Right lobe of liver (tissue), 6 donors: ENCODE data around the gene ZNF609. TPM values are rescaled to one million over a fixed set of nuclear protein-coding genes. Genes with fewer than 3 reads are reported as not detected.

Experiments
- ATAC-seq, 4 donors: fragments of 200-7000 bp; cut with Tn5 transposase; one replicate each; pipeline ENCODE4 v1.9.1; 2020; ENCODE audit warnings: mild to moderate bottlenecking in 4 of 4, moderate library complexity in 4 of 4
- DNase-seq, 3 donors: peaks; one replicate each; pipeline ENCODE4 v3.0.0-alpha.2; 2020
- H3K27ac ChIP-seq, 3 donors: fragments of 200-600 bp; one replicate each; pipeline ENCODE4 v1.8.0; 2022
- H3K27me3 ChIP-seq, 2 donors: fragments of 200-600 bp; one replicate each; pipeline ENCODE4 v1.8.0; 2022
- H3K36me3 ChIP-seq, 4 donors: fragments of 200-600 bp; sonication (generic) in 1 of 4; one replicate each; pipeline versions ENCODE4 v1.5.1 to v1.8.0; 2017 to 2022; ENCODE audit warnings: control low read depth in 1 of 4
- H3K4me1 ChIP-seq, 4 donors: fragments of 200-600 bp; sonication (generic) in 1 of 4; one replicate each; pipeline versions ENCODE4 v1.5.1 to v1.8.0; 2017 to 2022; ENCODE audit warnings: control low read depth in 1 of 4
- H3K4me3 ChIP-seq, 3 donors: fragments of 200-600 bp; one replicate each; pipeline ENCODE4 v1.8.0; 2022
- H3K9me3 ChIP-seq, 4 donors: fragments of 200-600 bp; sonication (generic) in 1 of 4; one replicate each; pipeline versions ENCODE4 v1.5.1 to v1.8.0; 2017 to 2022; ENCODE audit warnings: control low read depth in 1 of 4
- POLR2A ChIP-seq: fragments of 450-650 bp; IDR thresholded peaks from one replicate; pipeline ENCODE4 v1.6.1; 2017; ENCODE audit warnings: antibody characterized with exemption, mild to moderate bottlenecking
- WGBS: methylation state at CpG from one replicate; pipeline ENCODE4 v1.1.6; 2018; ENCODE audit warnings: low coverage, low lambda C conversion rate; ENCODE audit not compliant: insufficient coverage; ENCODE audit errors: missing lambda C conversion rate; 5-methylcytosine and 5-hydroxymethylcytosine counted together
- intact Hi-C, 2 donors: fragments of 100-400 bp; cut with DNase I; formaldehyde crosslinking; loops; one replicate each; pipeline versions ENCODE4 v1.11.2 to v1.14.1; 2022
- total RNA-seq, 6 experiments: library from RNA; depleted of rRNA in 2 of 6; stranded (reverse); fragments of >200 nt in 2 of 6; fragmentation: NEBNext Ultra II Directional in 3 of 6; extraction: Animal tissue kit (Norgen Biotek cat#: 25700) in 3 of 6; gene quantifications; one replicate each; pipeline versions ENCODE4 v1.1.0 to v1.2.4, GENCODE V29; 2016 to 2023
- TF ChIP-seq, protein P1 (sequence below), 4 donors: fragments of 200-600 bp in 3 of 4; fragments of 450-650 bp in 1 of 4; IDR thresholded peaks; one replicate each; pipeline versions ENCODE4 v1.5.1 to v1.8.0; 2016 to 2022; ENCODE audit warnings: antibody characterized with exemption in 4 of 4, mild to moderate bottlenecking in 2 of 4
- donor health status: DM: no; HTN: yes; CAD: no.
- donor health status: DM: no; HTN: no; CAD: no.
- donor health status: DM: no; HTN: no; CAD: no.
- donor health status: DM: no; HTN: yes; CAD: no.
- donor health status: DM: no; HTN: yes; CAD: no.

Gene ZNF609
- total RNA-seq, 6 experiments from 2014 or later: 10.7 to 16.1 (median 13.5) TPM

DNA sequence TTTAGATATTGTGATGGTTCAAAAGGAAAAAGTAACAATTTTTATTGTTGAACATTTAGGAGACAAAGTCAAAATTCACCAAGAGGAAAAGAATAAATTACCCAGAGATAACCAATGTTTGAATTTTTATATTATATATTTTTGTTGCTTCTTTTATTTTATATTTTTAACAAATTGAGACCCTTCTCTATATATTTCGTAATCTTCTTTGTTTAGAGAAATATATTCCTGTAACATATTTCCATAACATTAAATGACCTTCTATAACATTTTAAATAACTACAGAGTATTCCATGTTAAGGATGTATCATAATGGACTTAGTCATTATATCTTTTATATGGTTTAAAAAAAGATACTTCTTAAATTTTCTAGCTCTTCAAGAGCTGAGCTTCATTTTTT is 187.0 kb downstream of the ZNF609 start:
- no peaks in the 10 kb centered on the region for H3K27me3 ChIP-seq
- intact Hi-C loops: no loop called here
- WGBS: 91% methylated on average over 1 of the region's 1 CpG
- H3K9me3 ChIP-seq: no peaks in the 10 kb centered on the region
- no peak for ATAC-seq
- no peak overlapping the region for H3K4me3 ChIP-seq
- DNase-seq: no peak
- H3K27ac ChIP-seq: no peak overlapping the region
- H3K4me1 ChIP-seq: peaks cover 0 to 40% (median 16%) of the 10 kb centered on the region in 4 donors
- TF ChIP-seq, protein P1, sequence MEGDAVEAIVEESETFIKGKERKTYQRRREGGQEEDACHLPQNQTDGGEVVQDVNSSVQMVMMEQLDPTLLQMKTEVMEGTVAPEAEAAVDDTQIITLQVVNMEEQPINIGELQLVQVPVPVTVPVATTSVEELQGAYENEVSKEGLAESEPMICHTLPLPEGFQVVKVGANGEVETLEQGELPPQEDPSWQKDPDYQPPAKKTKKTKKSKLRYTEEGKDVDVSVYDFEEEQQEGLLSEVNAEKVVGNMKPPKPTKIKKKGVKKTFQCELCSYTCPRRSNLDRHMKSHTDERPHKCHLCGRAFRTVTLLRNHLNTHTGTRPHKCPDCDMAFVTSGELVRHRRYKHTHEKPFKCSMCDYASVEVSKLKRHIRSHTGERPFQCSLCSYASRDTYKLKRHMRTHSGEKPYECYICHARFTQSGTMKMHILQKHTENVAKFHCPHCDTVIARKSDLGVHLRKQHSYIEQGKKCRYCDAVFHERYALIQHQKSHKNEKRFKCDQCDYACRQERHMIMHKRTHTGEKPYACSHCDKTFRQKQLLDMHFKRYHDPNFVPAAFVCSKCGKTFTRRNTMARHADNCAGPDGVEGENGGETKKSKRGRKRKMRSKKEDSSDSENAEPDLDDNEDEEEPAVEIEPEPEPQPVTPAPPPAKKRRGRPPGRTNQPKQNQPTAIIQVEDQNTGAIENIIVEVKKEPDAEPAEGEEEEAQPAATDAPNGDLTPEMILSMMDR (IDR thresholded peaks at IDR 0.05): no peak
- TF ChIP-seq POLR2A: no peak
- H3K36me3 ChIP-seq: no peaks in the 10 kb centered on the region

DNA sequence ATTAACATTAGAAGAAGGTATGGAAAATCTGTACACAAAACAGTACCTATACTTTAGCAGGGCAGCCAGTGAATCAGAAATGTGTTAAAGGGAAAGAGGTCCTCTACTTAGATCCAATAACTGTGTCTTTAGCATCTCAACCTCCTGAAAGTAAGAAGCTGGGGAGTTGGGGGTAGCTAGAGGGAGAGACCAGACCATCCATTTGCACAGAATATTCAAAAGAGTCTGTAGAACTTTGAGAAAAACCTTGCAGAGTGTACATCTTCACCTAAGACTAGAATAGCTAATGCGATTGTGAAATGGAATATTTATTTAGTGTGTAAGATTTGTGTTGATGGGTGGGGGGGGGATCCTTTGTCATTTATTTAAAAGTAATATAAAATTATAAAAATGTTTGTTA is 190.2 kb downstream of the ZNF609 start:
- intact Hi-C loops: no loop called here
- Histone ChIP-seq H3K4me3 (no peak overlapping the region), H3K36me3 (no peaks in the 10 kb centered on the region), H3K9me3 (no peaks in the 10 kb centered on the region), H3K27ac (no peak overlapping the region), H3K4me1 (peaks cover 0 to 26% (median 10%) of the 10 kb centered on the region in 4 donors), H3K27me3 (no peaks in the 10 kb centered on the region)
- no peak for TF ChIP-seq POLR2A
- TF ChIP-seq, protein P1 (IDR thresholded peaks at IDR 0.05): no peak
- DNase-seq (no peak), ATAC-seq (no peak)
- WGBS: 43% methylated on average over 1 of the region's 1 CpG

DNA sequence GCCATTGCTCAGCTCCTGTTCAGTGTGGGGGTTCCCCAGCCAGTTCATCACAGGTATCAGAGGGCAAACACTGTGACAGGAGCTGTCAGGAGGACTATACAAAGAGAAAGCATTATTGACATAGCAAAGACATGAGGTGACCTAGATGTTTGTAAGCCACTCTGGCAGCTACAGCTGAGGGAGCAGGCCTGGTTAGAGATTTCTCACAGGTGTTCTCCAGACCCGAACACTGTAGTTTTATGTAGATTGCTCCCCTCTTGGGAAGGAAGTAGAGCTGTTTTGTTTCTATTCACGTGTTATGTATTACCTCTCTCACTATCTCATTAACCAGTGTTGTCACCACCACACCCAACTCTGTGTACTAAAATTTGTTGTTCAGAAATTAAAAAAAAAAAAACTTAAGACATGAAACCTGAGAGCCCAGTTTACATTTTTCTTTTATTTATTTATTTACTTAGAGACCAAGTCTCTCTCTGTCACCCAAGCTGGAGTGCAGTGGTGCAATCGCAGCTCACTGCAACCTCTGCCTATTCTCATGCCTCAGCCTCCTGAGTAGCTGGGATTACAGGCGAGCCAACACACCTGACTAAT is 191.3 kb downstream of the ZNF609 start:
- intact Hi-C loops: no loop called here
- TF ChIP-seq POLR2A: no peak
- TF ChIP-seq, protein P1 (IDR thresholded peaks at IDR 0.05): no peak
- no peaks in the 10 kb centered on the region for H3K27me3 ChIP-seq
- peaks cover 0 to 26% (median 10%) of the 10 kb centered on the region in 4 donors for H3K4me1 ChIP-seq
- no peak overlapping the region for H3K4me3 ChIP-seq
- 34% methylated on average over 4 of the region's 4 CpGs for WGBS
- ATAC-seq (peak; percentile 97 to 98 (median 97)), DNase-seq (peak in 2 of 3 donors; percentile 46 to 63)
- peak overlapping the region in 2 of 3 donors; percentile 7 to 15 for H3K27ac ChIP-seq
- H3K9me3 ChIP-seq: no peaks in the 10 kb centered on the region
- H3K36me3 ChIP-seq: no peaks in the 10 kb centered on the region

DNA sequence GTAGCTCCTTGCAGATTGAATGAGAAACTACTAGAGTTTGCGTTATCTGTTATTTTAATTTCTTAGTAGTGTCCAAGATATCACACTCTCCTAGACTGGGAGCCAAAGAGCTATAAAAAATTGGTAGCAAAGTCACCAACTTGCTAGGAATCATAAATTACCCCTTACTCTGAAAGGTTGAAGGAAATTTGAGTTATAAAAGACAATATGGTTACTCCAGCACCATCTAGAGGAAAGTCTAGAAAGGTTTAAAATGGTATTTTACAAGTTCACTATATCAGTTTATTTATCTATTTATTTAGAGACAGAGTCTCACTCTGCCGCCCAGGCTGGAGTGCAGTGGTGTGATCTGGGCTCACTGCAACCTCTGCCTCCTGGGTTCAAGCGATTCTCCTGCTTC is 193.4 kb downstream of the ZNF609 start:
- WGBS: 43% methylated on average over 3 of the region's 3 CpGs
- DNase-seq (no peak), ATAC-seq (peak; percentile 21 to 36 (median 32))
- no peaks in the 10 kb centered on the region for H3K9me3 ChIP-seq
- H3K4me3 ChIP-seq: no peak overlapping the region
- H3K36me3 ChIP-seq: no peaks in the 10 kb centered on the region
- TF ChIP-seq POLR2A: no peak
- TF ChIP-seq, protein P1 (IDR thresholded peaks at IDR 0.05): peak; percentile 35 to 51 (median 48)
- H3K27me3 ChIP-seq: no peaks in the 10 kb centered on the region
- no peak overlapping the region for H3K27ac ChIP-seq
- peaks cover 0 to 23% (median 10%) of the 10 kb centered on the region in 4 donors for H3K4me1 ChIP-seq
- intact Hi-C loops: no loop called here
